Measurements from ENCODE around the gene TBATA. TPM values are rescaled to one million over a fixed set of nuclear protein-coding genes. Genes with fewer than 3 reads are reported as not detected.

The TBATA gene
- total RNA-seq, 1 donor from 2014 or later: not detected

- Histone ChIP-seq H3K27ac (no peak overlapping the region), H3K9me3 (no peaks in the 10 kb centered on the region), H3K36me3 (no peaks in the 10 kb centered on the region), H3K4me3 (no peak overlapping the region), H3K4me1 (no peaks in the 10 kb centered on the region), H3K27me3 (no peaks in the 10 kb centered on the region)
- no peak for TF ChIP-seq CTCF (IDR thresholded peaks at IDR 0.05)
- intact Hi-C loops (cut with DNase I): no loop called here
- DNase-seq (ENCODE audit: low spot score in 2 of 2): no peak
These were observed 23.3 kb downstream of the TBATA start for GRCh38 chr10:70761727-70762350.

GRCh38 chr10:70761031-70761601 is 24.1 kb downstream of the TBATA start:
- no peaks in the 10 kb centered on the region for H3K27me3 ChIP-seq
- no peaks in the 10 kb centered on the region for H3K36me3 ChIP-seq
- no peaks in the 10 kb centered on the region for H3K9me3 ChIP-seq
- H3K27ac ChIP-seq: no peak overlapping the region
- intact Hi-C loops (cut with DNase I): no loop called here
- H3K4me3 ChIP-seq: no peak overlapping the region
- H3K4me1 ChIP-seq: no peaks in the 10 kb centered on the region
- no peak for DNase-seq (ENCODE audit: low spot score in 2 of 2)
- TF ChIP-seq CTCF (IDR thresholded peaks at IDR 0.05): no peak

- Histone ChIP-seq H3K4me1 (no peaks in the 10 kb centered on the region), H3K4me3 (no peak overlapping the region), H3K27me3 (no peaks in the 10 kb centered on the region), H3K36me3 (no peaks in the 10 kb centered on the region), H3K27ac (no peak overlapping the region), H3K9me3 (no peaks in the 10 kb centered on the region)
- no peak for TF ChIP-seq CTCF (IDR thresholded peaks at IDR 0.05)
- DNase-seq (ENCODE audit: low spot score in 2 of 2): no peak
- intact Hi-C loops (cut with DNase I): no loop called here
These were observed 24.8 kb downstream of the TBATA start for GRCh38 chr10:70760271-70760787.

GRCh38 chr10:70759781-70760180 is 25.4 kb downstream of the TBATA start:
- no peak for TF ChIP-seq CTCF (IDR thresholded peaks at IDR 0.05)
- intact Hi-C loops (cut with DNase I): loop anchor here (1.0 to 2.0 kb wide), 3 partner anchors 201 to 298 kb away; no protein-coding TSS in a partner anchor
- no peak for DNase-seq (ENCODE audit: low spot score in 2 of 2)

GRCh38 chr10:70758757-70759514 is 26.2 kb downstream of the TBATA start:
- TF ChIP-seq CTCF (IDR thresholded peaks at IDR 0.05): peak; percentile 44 to 72 (median 64)
- H3K27ac ChIP-seq: no peak overlapping the region
- H3K36me3 ChIP-seq: no peaks in the 10 kb centered on the region
- H3K9me3 ChIP-seq: no peaks in the 10 kb centered on the region
- peak in 1 of 2 donors; percentile 75 for DNase-seq (ENCODE audit: low spot score in 2 of 2)
- H3K4me3 ChIP-seq: no peak overlapping the region
- no peaks in the 10 kb centered on the region for H3K4me1 ChIP-seq
- no peaks in the 10 kb centered on the region for H3K27me3 ChIP-seq
- intact Hi-C loops (cut with DNase I): loop anchor here (1.0 to 2.0 kb wide), 3 partner anchors 200 to 298 kb away; no protein-coding TSS in a partner anchor

More at GRCh38 chr10:70759781-70760180, 25.4 kb downstream of the TBATA start:
- Histone ChIP-seq H3K4me3 (no peak overlapping the region), H3K36me3 (no peaks in the 10 kb centered on the region), H3K27ac (no peak overlapping the region), H3K9me3 (no peaks in the 10 kb centered on the region), H3K4me1 (no peaks in the 10 kb centered on the region), H3K27me3 (no peaks in the 10 kb centered on the region)
